Measurements from ENCODE around the gene RAI1. TPM values are rescaled to one million over a fixed set of nuclear protein-coding genes. Genes with fewer than 3 reads are reported as not detected.

Gene RAI1
- total RNA-seq, 1 donor: 23.2 TPM

DNA sequence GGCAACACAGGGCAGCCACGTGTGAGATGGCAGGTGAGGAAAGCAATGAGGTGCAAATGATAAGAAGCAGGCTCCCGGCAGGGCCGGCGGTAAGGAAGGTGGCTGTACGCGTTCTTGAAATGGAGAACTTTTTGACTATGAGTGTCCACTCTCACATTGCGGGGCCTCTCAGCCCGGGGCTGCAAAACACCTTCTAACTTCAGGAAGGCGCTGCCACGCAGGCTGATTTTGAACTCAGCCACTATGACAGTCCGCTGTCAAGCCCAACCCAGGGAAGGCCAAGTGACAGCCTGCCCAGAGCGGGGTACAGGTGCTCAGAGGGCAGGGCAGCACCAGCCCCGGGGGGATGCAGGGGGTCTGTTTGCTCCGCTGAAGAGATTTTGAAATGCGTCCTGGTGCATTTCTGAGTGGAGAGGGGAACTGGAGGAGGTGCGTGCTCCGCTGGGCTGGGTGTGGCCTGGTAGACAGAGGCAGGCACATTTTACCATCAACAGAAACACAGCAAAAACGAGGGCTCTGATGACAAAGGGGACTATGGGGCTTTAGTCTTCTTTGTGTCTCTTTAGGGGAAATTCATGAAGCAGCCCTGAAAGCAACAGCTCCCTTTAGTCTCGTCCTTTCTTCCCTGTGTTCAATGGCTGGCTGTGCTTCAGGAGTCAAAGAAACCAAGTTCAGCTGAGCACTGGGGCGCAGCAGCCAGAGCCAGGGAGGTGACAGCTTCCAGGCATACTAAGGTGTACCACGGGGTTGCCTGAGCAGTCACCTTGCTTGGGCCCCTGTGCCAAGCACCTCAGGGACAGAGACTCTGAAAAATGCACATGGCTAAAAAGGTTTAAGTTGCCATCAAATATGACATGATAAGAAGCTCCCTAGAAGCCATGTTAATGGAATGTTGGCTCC is 170.1 kb downstream of the RAI1 start:
- no peak for DNase-seq (ENCODE audit: low read depth in 2 of 3, low spot score in 2 of 3)

DNA sequence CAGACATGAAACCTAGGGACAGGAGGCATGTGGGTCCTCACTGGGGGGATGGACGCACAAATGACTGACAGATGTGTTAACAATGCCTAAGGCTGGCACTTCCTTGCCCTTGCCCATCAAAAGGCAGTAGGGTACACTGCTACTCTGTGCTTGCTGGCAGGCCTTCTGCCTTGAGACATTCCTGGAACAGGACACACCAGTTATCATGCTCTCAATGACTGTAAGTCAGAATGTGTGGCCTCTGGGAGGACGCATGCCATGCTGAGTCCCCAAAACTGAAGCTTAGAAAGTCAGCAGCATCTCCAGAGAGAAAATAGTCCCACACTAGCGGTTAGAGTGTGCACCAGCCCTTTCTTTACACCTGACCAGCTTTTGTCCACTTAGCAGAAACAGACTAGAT is 171.7 kb downstream of the RAI1 start:
- DNase-seq (ENCODE audit: low read depth in 2 of 3, low spot score in 2 of 3): no peak

DNA sequence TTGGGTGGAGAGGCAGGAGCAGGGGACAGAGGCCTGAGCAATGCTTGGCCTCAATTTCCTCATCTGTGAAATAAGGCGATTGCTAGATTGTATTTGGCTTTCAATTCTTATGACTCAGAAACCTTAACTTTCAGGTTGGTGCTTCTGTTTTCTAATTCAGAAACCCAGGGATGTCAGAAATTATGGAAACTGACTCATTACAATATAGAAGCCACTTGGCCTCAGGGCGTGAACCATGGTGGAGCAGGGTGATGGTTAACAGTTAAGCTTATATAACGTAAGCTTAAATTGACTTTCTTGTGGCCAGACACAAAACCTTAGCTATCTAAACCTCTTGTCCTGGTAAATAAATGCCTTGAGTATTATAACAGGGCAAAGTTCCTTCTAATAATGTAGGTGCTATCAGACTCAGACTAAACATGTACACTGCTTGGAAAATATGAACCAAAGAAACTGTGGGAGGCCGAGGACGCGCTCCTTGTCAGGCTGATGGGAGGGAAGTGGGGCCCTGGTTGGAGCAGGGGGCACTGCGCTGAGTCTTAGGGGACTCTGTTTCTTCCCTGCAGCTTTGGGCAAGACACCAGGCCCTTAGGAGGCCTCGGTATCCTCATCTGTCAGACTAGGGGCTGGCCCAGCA is 172.7 kb downstream of the RAI1 start:
- DNase-seq (ENCODE audit: low read depth in 2 of 3, low spot score in 2 of 3): no peak

DNA sequence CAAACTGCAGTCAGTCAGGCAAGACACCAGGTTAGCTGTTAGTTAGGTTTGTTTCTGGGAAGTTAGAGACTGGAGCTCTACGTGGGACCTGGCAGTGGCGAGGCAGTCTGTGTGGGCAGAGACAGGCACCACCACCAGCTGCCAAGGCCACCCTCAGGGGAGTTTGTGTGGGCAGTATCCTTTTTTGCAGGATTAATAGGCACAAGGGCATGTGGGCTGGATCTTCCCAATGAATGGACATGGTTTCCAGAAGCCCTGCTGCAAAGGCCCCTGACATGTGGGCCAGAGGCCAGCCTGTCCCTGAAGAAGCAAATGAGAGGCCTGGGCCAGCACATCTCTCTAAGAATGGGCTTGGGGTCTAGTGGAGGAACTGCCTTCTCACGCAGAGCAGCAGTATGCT is 174.7 kb downstream of the RAI1 start:
- DNase-seq (ENCODE audit: low read depth in 2 of 3, low spot score in 2 of 3): no peak

DNA sequence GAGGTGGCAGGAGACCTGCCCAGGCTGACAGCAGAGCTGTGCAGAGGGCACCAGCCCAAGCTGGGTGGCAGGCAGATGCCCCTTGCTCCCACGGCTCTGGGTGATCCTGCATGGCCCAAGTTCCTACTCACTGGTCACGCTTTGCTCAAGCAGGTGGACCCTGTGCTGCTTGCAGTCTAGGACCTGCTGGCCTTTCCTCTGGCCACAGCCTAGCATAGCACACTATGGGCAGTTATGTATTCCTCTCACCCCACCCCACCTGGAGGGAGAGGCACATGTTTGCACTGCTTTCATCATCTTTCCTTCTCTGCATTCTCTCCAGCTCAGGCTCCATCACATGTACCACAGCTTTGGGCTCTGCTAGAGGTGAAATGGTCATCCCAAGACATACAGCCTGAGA is 175.1 kb downstream of the RAI1 start:
- DNase-seq (ENCODE audit: low read depth in 2 of 3, low spot score in 2 of 3): no peak

DNA sequence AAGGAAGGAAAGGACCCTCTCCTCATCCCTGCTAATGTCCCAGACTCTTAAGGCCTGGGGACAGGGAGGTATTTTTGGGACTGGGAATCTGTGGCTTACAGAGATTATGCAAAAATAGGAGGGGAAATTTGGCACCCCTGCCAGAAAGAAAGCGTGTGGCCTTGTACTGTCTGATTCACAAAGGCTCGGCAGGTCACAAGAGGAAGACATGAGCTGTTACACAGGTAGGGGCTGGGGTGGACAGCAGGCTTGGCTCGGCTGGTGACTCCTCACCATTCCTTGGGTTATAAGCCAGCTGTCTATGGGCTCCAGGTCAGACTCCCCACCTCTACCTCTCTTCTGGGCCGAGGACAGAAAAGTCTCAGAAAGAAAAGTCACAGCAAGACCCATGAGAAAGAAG is 176.2 kb downstream of the RAI1 start:
- no peak for DNase-seq (ENCODE audit: low read depth in 2 of 3, low spot score in 2 of 3)

DNA sequence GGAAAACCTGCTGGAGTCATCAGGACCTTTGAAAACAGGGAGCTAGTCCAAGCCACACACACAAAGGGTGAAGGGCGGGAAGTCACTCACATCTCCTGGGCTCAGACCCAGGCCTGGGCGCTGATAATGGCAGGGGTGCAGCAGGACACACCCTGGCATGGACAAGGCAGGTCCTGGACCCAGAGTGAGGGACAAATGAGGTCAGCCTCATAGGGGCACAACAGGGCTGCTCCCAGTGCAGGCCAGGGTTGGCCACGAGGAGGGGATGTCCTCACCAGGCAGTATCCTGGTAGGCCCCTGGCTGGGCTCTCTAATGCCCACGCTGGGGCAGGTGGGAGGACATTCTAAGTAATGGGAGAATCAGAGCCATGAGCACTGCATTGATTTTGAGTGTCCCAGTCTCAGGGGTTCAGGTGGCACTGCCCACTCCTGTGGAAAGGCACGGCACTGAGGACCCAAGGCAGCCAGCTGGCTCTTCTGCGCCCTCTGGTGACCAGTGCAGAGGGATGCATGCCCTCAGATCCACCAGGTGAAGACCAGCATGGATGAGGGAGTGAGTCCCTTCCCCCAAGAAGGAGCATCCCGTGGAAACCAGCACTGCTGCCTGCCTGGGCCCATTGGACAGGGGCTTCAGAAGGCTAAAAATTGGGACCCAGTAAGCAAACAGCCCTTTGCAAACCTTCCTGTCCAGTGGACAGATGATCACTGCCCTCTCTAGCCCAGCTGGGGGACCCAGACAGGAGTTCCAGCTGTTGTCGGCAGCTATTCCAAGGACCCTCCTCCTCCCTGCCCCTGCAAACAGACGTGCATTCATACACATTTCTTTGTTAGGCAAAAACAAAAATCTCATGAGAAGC is 178.9 kb downstream of the RAI1 start:
- peak in 2 of 3 donors; percentile 55 to 72 for DNase-seq (ENCODE audit: low read depth in 2 of 3, low spot score in 2 of 3)

DNA sequence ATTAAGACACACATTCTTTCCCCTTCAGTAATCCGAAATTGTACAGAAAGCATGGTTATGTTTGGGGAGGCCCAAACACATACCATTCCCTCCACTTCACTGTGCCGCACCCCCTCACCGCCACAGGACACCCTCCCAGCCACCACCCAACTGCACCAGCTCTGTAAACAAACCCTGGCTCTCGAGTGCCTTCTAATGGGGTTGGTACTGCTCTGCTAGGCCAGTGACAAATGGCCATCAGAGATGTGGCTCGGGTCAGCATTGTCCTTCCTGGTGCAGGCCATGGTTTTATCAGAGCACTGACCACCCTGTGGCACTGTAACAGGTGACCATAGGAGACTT is 179.5 kb downstream of the RAI1 start:
- DNase-seq (ENCODE audit: low read depth in 2 of 3, low spot score in 2 of 3): no peak

Small RNA genes within 50 kb of the gene (small RNA-seq; reads per million reads assigned to genes)
- 0.81 reads per million, percentile 19 among the genes with 10 or more reads in this experiment for gene MIR33B
- gene MIR6777: not detected
- gene RF02177: not detected
- not detected for gene RF02178

Other genes with a start within 250 kb of the RAI1 start
- 24.5 TPM for gene MED9, start 204.5 kb upstream of the RAI1 start, total RNA-seq
- 3.0 TPM for gene RASD1, start 185.1 kb upstream of the RAI1 start, total RNA-seq
- gene PEMT, start 89.8 kb upstream of the RAI1 start, total RNA-seq: 47.1 TPM
- gene SREBF1, start 155.5 kb downstream of the RAI1 start, total RNA-seq: 59.2 TPM

All from hematopoietic multipotent progenitor cell (in vitro differentiated cells).